ENCODE measurements around the gene NFIX. TPM values are rescaled to one million over a fixed set of nuclear protein-coding genes. Genes with fewer than 3 reads are reported as not detected.

Gene NFIX
- polyA plus RNA-seq, 1 donor (not counting 4 experiments of a cell fraction or from before 2014, with no cell fraction given), result 5.2 TPM

DNA sequence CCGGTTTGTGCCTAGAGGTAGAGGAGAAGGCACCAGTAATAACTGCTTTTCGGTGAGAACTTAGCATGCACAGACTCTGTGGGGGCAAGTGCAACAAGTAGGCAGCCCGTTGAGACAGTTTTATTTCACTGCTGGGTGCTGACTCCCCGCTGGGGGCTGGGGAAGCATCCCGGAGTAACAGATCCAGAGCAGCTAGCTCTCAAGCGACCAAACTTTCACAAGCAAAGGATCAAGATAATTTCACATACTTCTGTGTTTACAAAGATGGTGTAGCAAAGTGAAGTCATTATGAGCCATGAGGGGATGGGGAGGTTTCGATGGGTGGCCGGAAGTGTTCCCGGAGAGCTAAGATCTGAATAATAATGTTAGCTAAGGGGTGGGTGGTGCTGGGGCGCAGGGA, 125.5 kb downstream of the NFIX start:
- peaks cover 76% of the 10 kb centered on the region for H3K79me2 ChIP-seq (ENCODE audit: control insufficient read depth, insufficient read depth, low read length)
- no peak overlapping the region for H2AFZ ChIP-seq (ENCODE audit: control insufficient read depth, low read length)
- DNase-seq (ENCODE audit: low read depth, low spot score), result no peak

GRCh38 chr19:13121551-13122274, 126.4 kb downstream of the NFIX start:
- no peak for FAIRE-seq
- no peak overlapping the region for H2AFZ ChIP-seq (ENCODE audit: control insufficient read depth, low read length)
- H4K20me1 ChIP-seq (ENCODE audit: control insufficient read depth, extremely low read depth, insufficient read depth, low read length), result peaks cover 27% of the 10 kb centered on the region
- dilution Hi-C loops (cut with MboI; ENCODE audit: extremely low pct_ligation_motif_present, low sequenced_read_pairs), result no loop called here
- no peaks in the 10 kb centered on the region for H3K27me3 ChIP-seq (ENCODE audit: control insufficient read depth, extremely low read depth, insufficient read depth, low read length)
- TF ChIP-seq CTCF (optimal IDR thresholded peaks at IDR 0.05 in 1 of 3, IDR thresholded peaks at IDR 0.05 in 1 of 3, conservative IDR thresholded peaks at IDR 0.05 in 1 of 3; ENCODE audit: extremely low read depth in 1 of 3, insufficient read depth in 2 of 3, low read length in 3 of 3) (no peak), EZH2 (IDR thresholded peaks at IDR 0.05; ENCODE audit: low read length) (no peak)
- H3K9me1 ChIP-seq (ENCODE audit: control insufficient read depth, extremely low read depth, insufficient read depth, low read length), result no peaks in the 10 kb centered on the region
- H3K27ac ChIP-seq (ENCODE audit: control insufficient read depth, insufficient read depth, low read length), result no peak overlapping the region
- H3K4me3 ChIP-seq (ENCODE audit: control insufficient read depth in 2 of 3, extremely low read depth in 1 of 3, insufficient read depth in 2 of 3, low read depth in 1 of 3, low read length in 3 of 3), result no peak overlapping the region
- no peak overlapping the region for H3K4me2 ChIP-seq (ENCODE audit: control insufficient read depth, extremely low read depth, insufficient read depth, low read depth, low read length)
- peaks cover 20% of the 10 kb centered on the region for H3K4me1 ChIP-seq (ENCODE audit: control insufficient read depth, extremely low read depth, insufficient read depth, low read length)
- H3K79me2 ChIP-seq (ENCODE audit: control insufficient read depth, insufficient read depth, low read length), result peaks cover 80% of the 10 kb centered on the region
- DNase-seq (ENCODE audit: low read depth, low spot score), result no peak
- no peaks in the 10 kb centered on the region for H3K9me3 ChIP-seq (ENCODE audit: control insufficient read depth, low read depth, low read length)
- H3K36me3 ChIP-seq (ENCODE audit: control insufficient read depth in 2 of 2, extremely low read depth in 1 of 2, insufficient read depth in 2 of 2, low read length in 2 of 2), result peaks cover 18 to 27% of the 10 kb centered on the region in 2 experiments
- H3K9ac ChIP-seq (ENCODE audit: control insufficient read depth, extremely low read depth, insufficient read depth, low read length), result no peak overlapping the region

More for the DNA sequence above, 125.5 kb downstream of the NFIX start:
- Histone ChIP-seq H4K20me1 (ENCODE audit: control insufficient read depth, extremely low read depth, insufficient read depth, low read length) (peaks cover 22% of the 10 kb centered on the region), H3K27me3 (ENCODE audit: control insufficient read depth, extremely low read depth, insufficient read depth, low read length) (no peaks in the 10 kb centered on the region), H3K9me1 (ENCODE audit: control insufficient read depth, extremely low read depth, insufficient read depth, low read length) (no peaks in the 10 kb centered on the region), H3K36me3 (ENCODE audit: control insufficient read depth in 2 of 2, extremely low read depth in 1 of 2, insufficient read depth in 2 of 2, low read length in 2 of 2) (peaks cover 16 to 27% of the 10 kb centered on the region in 2 experiments), H3K4me1 (ENCODE audit: control insufficient read depth, extremely low read depth, insufficient read depth, low read length) (peaks cover 21% of the 10 kb centered on the region), H3K27ac (ENCODE audit: control insufficient read depth, insufficient read depth, low read length) (no peak overlapping the region), H3K4me2 (ENCODE audit: control insufficient read depth, extremely low read depth, insufficient read depth, low read depth, low read length) (no peak overlapping the region), H3K9me3 (ENCODE audit: control insufficient read depth, low read depth, low read length) (no peaks in the 10 kb centered on the region), H3K9ac (ENCODE audit: control insufficient read depth, extremely low read depth, insufficient read depth, low read length) (no peak overlapping the region), H3K4me3 (ENCODE audit: control insufficient read depth in 2 of 3, extremely low read depth in 1 of 3, insufficient read depth in 2 of 3, low read depth in 1 of 3, low read length in 3 of 3) (no peak overlapping the region)
- dilution Hi-C loops (cut with MboI; ENCODE audit: extremely low pct_ligation_motif_present, low sequenced_read_pairs), result no loop called here
- TF ChIP-seq EZH2 (IDR thresholded peaks at IDR 0.05; ENCODE audit: low read length) (no peak), CTCF (optimal IDR thresholded peaks at IDR 0.05 in 1 of 3, IDR thresholded peaks at IDR 0.05 in 1 of 3, conservative IDR thresholded peaks at IDR 0.05 in 1 of 3; ENCODE audit: extremely low read depth in 1 of 3, insufficient read depth in 2 of 3, low read length in 3 of 3) (no peak)
- FAIRE-seq, result no peak
